ENCODE data around the gene PAGE1.
"Not testable (repeated sequence)": the region's sequence is repeated elsewhere in the genome, so short reads cannot be mapped to it uniquely, and the experiment has no call there.

Gene PAGE1

GRCh38 chrX:49725923-49726904 is 30.4 kb upstream of the PAGE1 start:
- Histone ChIP-seq H3K4me1 (ENCODE audit: low read length) (no peaks in the 10 kb centered on the region), H3K4me2 (ENCODE audit: low read length) (no peak overlapping the region), H3K9me3 (ENCODE audit: insufficient read depth, low read length) (no peaks in the 10 kb centered on the region), H3K9ac (ENCODE audit: low read length) (no peak overlapping the region), H3K27me3 (ENCODE audit: low read depth, low read length) (no peaks in the 10 kb centered on the region), H3K36me3 (replicated peaks; ENCODE audit: low read depth, low read length) (no peaks in the 10 kb centered on the region), H3K79me2 (ENCODE audit: low read length) (no peaks in the 10 kb centered on the region), H3K4me3 (ENCODE audit: low read length) (no peak overlapping the region), H2AFZ (ENCODE audit: low read depth, low read length) (no peak overlapping the region), H3K27ac (ENCODE audit: low read length) (no peak overlapping the region), H4K20me1 (ENCODE audit: insufficient read depth, low read length) (no peaks in the 10 kb centered on the region)
- no peak for TF ChIP-seq EZH2phosphoT487 (IDR thresholded peaks at IDR 0.05; ENCODE audit: low read depth)
- TF ChIP-seq, protein P1, sequence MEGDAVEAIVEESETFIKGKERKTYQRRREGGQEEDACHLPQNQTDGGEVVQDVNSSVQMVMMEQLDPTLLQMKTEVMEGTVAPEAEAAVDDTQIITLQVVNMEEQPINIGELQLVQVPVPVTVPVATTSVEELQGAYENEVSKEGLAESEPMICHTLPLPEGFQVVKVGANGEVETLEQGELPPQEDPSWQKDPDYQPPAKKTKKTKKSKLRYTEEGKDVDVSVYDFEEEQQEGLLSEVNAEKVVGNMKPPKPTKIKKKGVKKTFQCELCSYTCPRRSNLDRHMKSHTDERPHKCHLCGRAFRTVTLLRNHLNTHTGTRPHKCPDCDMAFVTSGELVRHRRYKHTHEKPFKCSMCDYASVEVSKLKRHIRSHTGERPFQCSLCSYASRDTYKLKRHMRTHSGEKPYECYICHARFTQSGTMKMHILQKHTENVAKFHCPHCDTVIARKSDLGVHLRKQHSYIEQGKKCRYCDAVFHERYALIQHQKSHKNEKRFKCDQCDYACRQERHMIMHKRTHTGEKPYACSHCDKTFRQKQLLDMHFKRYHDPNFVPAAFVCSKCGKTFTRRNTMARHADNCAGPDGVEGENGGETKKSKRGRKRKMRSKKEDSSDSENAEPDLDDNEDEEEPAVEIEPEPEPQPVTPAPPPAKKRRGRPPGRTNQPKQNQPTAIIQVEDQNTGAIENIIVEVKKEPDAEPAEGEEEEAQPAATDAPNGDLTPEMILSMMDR (IDR thresholded peaks at IDR 0.05; ENCODE audit: low read depth, low read length), result no peak

- Histone ChIP-seq H3K27me3 (ENCODE audit: low read depth, low read length) (no peaks in the 10 kb centered on the region), H3K36me3 (replicated peaks; ENCODE audit: low read depth, low read length) (no peaks in the 10 kb centered on the region), H3K4me3 (ENCODE audit: low read length) (no peak overlapping the region), H3K4me1 (ENCODE audit: low read length) (no peaks in the 10 kb centered on the region), H2AFZ (ENCODE audit: low read depth, low read length) (no peak overlapping the region), H3K9ac (ENCODE audit: low read length) (no peak overlapping the region), H3K4me2 (ENCODE audit: low read length) (no peak overlapping the region), H3K79me2 (ENCODE audit: low read length) (no peaks in the 10 kb centered on the region), H3K9me3 (ENCODE audit: insufficient read depth, low read length) (no peaks in the 10 kb centered on the region), H3K27ac (ENCODE audit: low read length) (no peak overlapping the region), H4K20me1 (ENCODE audit: insufficient read depth, low read length) (no peaks in the 10 kb centered on the region)
- TF ChIP-seq, protein P1 (IDR thresholded peaks at IDR 0.05; ENCODE audit: low read depth, low read length), result no peak
- TF ChIP-seq EZH2phosphoT487 (IDR thresholded peaks at IDR 0.05; ENCODE audit: low read depth), result no peak
Measured at GRCh38 chrX:49725401-49725800, 29.6 kb upstream of the PAGE1 start.

- not testable (repeated sequence) for H3K27ac ChIP-seq (ENCODE audit: low read length); H3K27me3 ChIP-seq (ENCODE audit: low read depth, low read length); H3K9me3 ChIP-seq (ENCODE audit: insufficient read depth, low read length); H3K4me2 ChIP-seq (ENCODE audit: low read length); H2AFZ ChIP-seq (ENCODE audit: low read depth, low read length); H3K36me3 ChIP-seq (replicated peaks; ENCODE audit: low read depth, low read length); H3K79me2 ChIP-seq (ENCODE audit: low read length); H4K20me1 ChIP-seq (ENCODE audit: insufficient read depth, low read length); H3K9ac ChIP-seq (ENCODE audit: low read length); H3K4me1 ChIP-seq (ENCODE audit: low read length); H3K4me3 ChIP-seq (ENCODE audit: low read length)
Measured at GRCh38 chrX:49720106-49720505, 24.3 kb upstream of the PAGE1 start.

GRCh38 chrX:49712577-49712976 is 16.8 kb upstream of the PAGE1 start:
- no peaks in the 10 kb centered on the region for H4K20me1 ChIP-seq (ENCODE audit: insufficient read depth, low read length)
- no peak overlapping the region for H3K9ac ChIP-seq (ENCODE audit: low read length)
- H3K36me3 ChIP-seq (replicated peaks; ENCODE audit: low read depth, low read length), result no peaks in the 10 kb centered on the region
- no peak overlapping the region for H3K27ac ChIP-seq (ENCODE audit: low read length)
- peaks cover 4% of the 10 kb centered on the region; the same call in 1 of the 2 replicates for H3K27me3 ChIP-seq (ENCODE audit: low read depth, low read length)
- TF ChIP-seq EZH2phosphoT487 (IDR thresholded peaks at IDR 0.05; ENCODE audit: low read depth), result no peak
- TF ChIP-seq, protein P1 (IDR thresholded peaks at IDR 0.05; ENCODE audit: low read depth, low read length), result no peak
- no peak overlapping the region for H3K4me3 ChIP-seq (ENCODE audit: low read length)
- no peak overlapping the region for H2AFZ ChIP-seq (ENCODE audit: low read depth, low read length)
- H3K4me2 ChIP-seq (ENCODE audit: low read length), result no peak overlapping the region
- no peaks in the 10 kb centered on the region for H3K9me3 ChIP-seq (ENCODE audit: insufficient read depth, low read length)
- no peaks in the 10 kb centered on the region for H3K4me1 ChIP-seq (ENCODE audit: low read length)
- no peaks in the 10 kb centered on the region for H3K79me2 ChIP-seq (ENCODE audit: low read length)

Measured in OCI-LY3 (cell line).